A673 (cell line): ENCODE measurements around the gene ENHO. TPM values are rescaled to one million over a fixed set of nuclear protein-coding genes. Genes with fewer than 3 reads are reported as not detected.

Experiments
- BruUV-seq: library from RNA; stranded (reverse); fragments of 400-500 nt; replicated peaks from 2 replicates; lab custom pipeline; 2021; lab: Mats Ljungman, UMichigan
- CTCF ChIA-PET: fragments of 300-600 bp; sonication (Branson Sonifier 250); formaldehyde crosslinking; loops from one replicate; lab custom pipeline; 2022; ENCODE audit warnings: antibody characterized with exemption; lab: Charles Lee
- POLR2A ChIA-PET: fragments of 300-600 bp; sonication (Branson Sonifier 250); formaldehyde crosslinking; loops from one replicate; lab custom pipeline; 2022; ENCODE audit warnings: antibody characterized with exemption; ENCODE audit not compliant: low non-redundant PET; lab: Charles Lee
- DNase-seq: peaks from one replicate; pipeline ENCODE4 v3.0.0-alpha.2; 2015; ENCODE audit warnings: low spot score
- H3K27ac ChIP-seq: fragments of 200-600 bp; sonication (generic); 2 replicates; pipeline ENCODE4 v1.5.1; 2016; ENCODE audit warnings: mixed run types, low read depth, mild to moderate bottlenecking, mixed read lengths, antibody characterized with exemption, low read length; ENCODE audit not compliant: poor library complexity, severe bottlenecking
- H3K27me3 ChIP-seq: fragments of 200-600 bp; sonication (generic); replicated peaks from 2 replicates; pipeline ENCODE4 v1.6.1; 2017; ENCODE audit warnings: mixed run types, low read depth, mild to moderate bottlenecking, mixed read lengths, antibody characterized with exemption, low read length; ENCODE audit not compliant: insufficient read depth, poor library complexity
- H3K36me3 ChIP-seq: fragments of 200-600 bp; sonication (generic); 2 replicates; pipeline ENCODE4 v1.6.1; 2016; ENCODE audit warnings: mixed run types, mild to moderate bottlenecking, mixed read lengths, antibody characterized with exemption, low read length; ENCODE audit not compliant: insufficient read depth, poor library complexity, severe bottlenecking
- H3K4me1 ChIP-seq: fragments of 200-600 bp; sonication (generic); 2 replicates; pipeline ENCODE4 v1.6.1; 2017; ENCODE audit warnings: mixed run types, mild to moderate bottlenecking, mixed read lengths, antibody characterized with exemption, low read length; ENCODE audit not compliant: insufficient read depth, poor library complexity, severe bottlenecking
- H3K4me3 ChIP-seq: fragments of 200-600 bp; sonication (generic); 2 replicates; pipeline ENCODE4 v1.5.1; 2016; ENCODE audit warnings: low read depth, mixed run types, mild to moderate bottlenecking, mixed read lengths, low read length; ENCODE audit not compliant: poor library complexity, severe bottlenecking
- H3K9me3 ChIP-seq: fragments of 200-600 bp; sonication (generic); 2 replicates; pipeline ENCODE4 v1.6.1; 2016; ENCODE audit warnings: mixed run types, low read depth, mild to moderate bottlenecking, mixed read lengths, antibody characterized with exemption, low read length; ENCODE audit not compliant: poor library complexity, severe bottlenecking
- CTCF ChIP-seq: fragments of 300-800, 200-600 bp; sonication (generic); conservative IDR thresholded peaks from 2 replicates; pipeline ENCODE4 v1.5.1; 2017; ENCODE audit warnings: low read depth, mild to moderate bottlenecking, antibody characterized with exemption, low read length, moderate library complexity, mixed read lengths
- EZH2 ChIP-seq: fragments of 200-600 bp; sonication (generic); IDR thresholded peaks from 2 replicates; pipeline ENCODE4 v1.6.1; 2017; ENCODE audit warnings: borderline replicate concordance, low read depth, mild to moderate bottlenecking, mixed read lengths, antibody characterized with exemption, low read length; ENCODE audit not compliant: poor library complexity, severe bottlenecking
- intact Hi-C: fragments of 100-400 bp; cut with micrococcal nuclease; formaldehyde crosslinking; loops from one replicate; pipeline ENCODE4 v1.10.0; 2022; ENCODE audit not compliant: unreplicated experiment
- total RNA-seq: library from RNA; stranded (reverse); gene quantifications from 2 replicates; pipeline ENCODE4 v1.2.3, GENCODE V29; 2021

Gene ENHO
- total RNA-seq, 1 experiment from 2014 or later = 1.2 TPM

GRCh38 chr9:34515959-34516358, 6.8 kb downstream of the ENHO start:
- H3K4me1 ChIP-seq = peaks cover 16% of the 10 kb centered on the region
- DNase-seq = no peak
- TF ChIP-seq CTCF (no peak), EZH2 (no peak)
- BruUV-seq = no TSS peak
- ChIA-PET POLR2A (no interaction called here), CTCF (no interaction called here)
- no peaks in the 10 kb centered on the region for H3K27me3 ChIP-seq
- H3K27ac ChIP-seq = no peak overlapping the region
- intact Hi-C loops = no loop called here
- H3K4me3 ChIP-seq = no peak overlapping the region
- H3K36me3 ChIP-seq = no peaks in the 10 kb centered on the region
- no peaks in the 10 kb centered on the region for H3K9me3 ChIP-seq

- no TSS peak for BruUV-seq
- POLR2A ChIA-PET = interaction anchor here (0.6 kb wide), 1 partner anchor 1063 kb away, joined by 3 read pairs; no protein-coding TSS in a partner anchor
- peaks cover 16% of the 10 kb centered on the region for H3K4me1 ChIP-seq
Observed at GRCh38 chr9:34514816-34515215, 8.0 kb downstream of the ENHO start.

GRCh38 chr9:34514401-34514800, 8.4 kb downstream of the ENHO start:
- BruUV-seq = no TSS peak
- peaks cover 16% of the 10 kb centered on the region for H3K4me1 ChIP-seq
- POLR2A ChIA-PET = no interaction called here

More at GRCh38 chr9:34514816-34515215, 8.0 kb downstream of the ENHO start:
- Histone ChIP-seq H3K27ac (no peak overlapping the region), H3K36me3 (no peaks in the 10 kb centered on the region), H3K9me3 (no peaks in the 10 kb centered on the region), H3K27me3 (no peaks in the 10 kb centered on the region), H3K4me3 (no peak overlapping the region)
- CTCF ChIA-PET = no interaction called here
- TF ChIP-seq CTCF (no peak), EZH2 (no peak)
- no peak for DNase-seq
- intact Hi-C loops = no loop called here

More at GRCh38 chr9:34514401-34514800, 8.4 kb downstream of the ENHO start:
- Histone ChIP-seq H3K9me3 (no peaks in the 10 kb centered on the region), H3K4me3 (no peak overlapping the region), H3K27ac (no peak overlapping the region), H3K36me3 (no peaks in the 10 kb centered on the region), H3K27me3 (no peaks in the 10 kb centered on the region)
- DNase-seq = no peak
- intact Hi-C loops = no loop called here
- no peak for TF ChIP-seq EZH2
- TF ChIP-seq CTCF = no peak
- CTCF ChIA-PET = no interaction called here
